GM12878 (cell line): Measurements from ENCODE around the gene SCRN2. TPM values are rescaled to one million over a fixed set of nuclear protein-coding genes. Genes with fewer than 3 reads are reported as not detected.

Experiments
- HDAC6 ChIP-seq: fragments of 200-600 bp; sonication (generic); IDR thresholded peaks from one replicate; pipeline ENCODE4 v1.8.0; 2017; ENCODE audit warnings: antibody characterized with exemption; ENCODE audit not compliant: unreplicated experiment
- NFYB ChIP-seq: IDR thresholded peaks from 2 replicates; pipeline ENCODE4 v1.6.1; 2011; ENCODE audit warnings: low read depth, mild to moderate bottlenecking, low read length, improper control_type of control experiment, moderate library complexity; ENCODE audit not compliant: insufficient read depth
- NRF1 ChIP-seq: conservative IDR thresholded peaks from 2 replicates; pipeline ENCODE4 v1.6.1; 2011; ENCODE audit warnings: mild to moderate bottlenecking, low read depth, low read length, improper control_type of control experiment
- RCOR1 ChIP-seq: conservative IDR thresholded peaks from 2 replicates; pipeline ENCODE4 v1.6.1; 2012; ENCODE audit warnings: low read depth, low read length, improper control_type of control experiment
- SMC3 ChIP-seq: IDR thresholded peaks from 2 replicates; pipeline ENCODE4 v1.6.1; 2011; ENCODE audit warnings: low read length, improper control_type of control experiment, borderline replicate concordance
- polyA plus RNA-seq, 11 experiments: library from polyadenylated mRNA; depleted of rRNA in 4 of 11; unstranded in 6 of 11; stranded (reverse) in 5 of 11; fragments of >200 nt; fragmentation: Nextera tagmentation in 4 of 11; fragmentation: Illumina TruSeq in 1 of 11; extraction: Ambion mirVana in 4 of 11; extraction: Trizol in 1 of 11; gene quantifications; 1 replicate in 1 of 11; 2 replicates in 10 of 11; pipeline versions ENCODE4 v1.2.1 to v1.2.3, GENCODE V29; 2011 to 2016; ENCODE audit warnings: inconsistent platforms in 2 of 11, missing spikeins in 2 of 11, low read depth in 1 of 11
- total RNA-seq, 4 experiments: library from RNA; depleted of rRNA in 3 of 4; stranded (reverse); fragments of >200 nt in 3 of 4; fragmentation: Illumina TruSeq in 1 of 4; extraction: Trizol in 1 of 4; gene quantifications; 2 replicates each; pipeline versions ENCODE4 v1.2.1 to v1.2.3, GENCODE V29; 2013 to 2021
- TF ChIP-seq, protein P1 (sequence below): IDR thresholded peaks from 2 replicates; pipeline ENCODE4 v1.6.1; 2011; ENCODE audit warnings: borderline replicate concordance, low read depth, mild to moderate bottlenecking, moderate library complexity, low read length; ENCODE audit not compliant: insufficient read depth, poor library complexity, severe bottlenecking
- TF ChIP-seq, protein P2 (sequence below): IDR thresholded peaks from 2 replicates; pipeline ENCODE4 v1.6.1; 2012; ENCODE audit warnings: low read depth, low read length, improper control_type of control experiment

Gene SCRN2
- total and polyA plus RNA-seq, 10 of the 15 experiments (the other 5 are each of a cell fraction or from before 2014, with no cell fraction given) = 0.34 to 33.3 (median 20.1) TPM

DNA sequence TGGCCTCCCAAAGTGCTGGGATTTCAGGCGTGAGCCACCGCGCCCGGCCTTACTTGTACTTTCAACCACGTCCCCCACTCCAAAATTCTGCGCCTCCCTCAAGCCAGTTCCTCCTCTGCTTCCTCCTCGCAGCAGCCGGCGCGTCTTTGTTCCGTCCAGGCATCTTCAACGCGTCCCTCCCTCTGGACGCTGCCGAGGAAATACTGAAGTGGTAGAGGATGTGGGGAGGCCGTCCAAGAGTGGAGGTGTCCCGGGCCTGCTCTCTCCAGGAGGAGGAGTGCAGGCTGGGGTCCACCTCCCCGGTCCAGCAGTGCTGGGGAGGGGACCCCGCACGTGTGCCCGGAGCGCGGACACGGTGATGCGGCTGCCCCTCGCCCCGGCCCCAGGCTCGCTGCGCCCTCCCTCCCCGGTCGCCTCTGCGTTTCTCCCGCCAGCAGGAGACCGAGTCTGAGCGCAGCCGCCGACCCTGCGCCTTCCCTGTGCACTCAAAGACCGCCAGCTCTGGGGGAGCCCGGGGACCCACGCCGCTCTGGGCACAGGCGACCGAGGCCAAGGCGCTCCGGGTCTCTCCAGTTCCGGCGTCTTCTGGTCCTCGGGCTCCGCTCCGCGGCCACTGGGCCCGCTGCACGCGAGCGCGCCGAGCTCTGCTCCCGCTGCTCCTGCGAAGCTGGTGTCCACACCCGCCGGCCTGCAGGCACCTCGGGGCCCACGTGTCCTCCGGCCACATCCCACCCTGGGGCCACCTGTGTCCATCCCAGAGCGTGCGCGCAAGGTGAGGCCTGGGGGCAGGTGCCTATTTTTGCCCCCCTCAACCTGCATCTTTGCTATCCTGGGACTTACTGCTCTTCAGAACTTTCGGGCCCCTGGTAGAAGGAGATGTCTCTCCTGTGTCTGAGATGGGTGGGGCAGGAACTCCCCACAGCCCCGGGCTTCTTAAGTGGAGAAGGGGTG, 51.2 kb downstream of the SCRN2 start (continued):
- TF ChIP-seq NFYB (no peak), HDAC6 (peak; percentile 53), NRF1 (no peak), RCOR1 (no peak), SMC3 (peak; percentile 36; the same call in 1 of the 2 replicates)
- TF ChIP-seq, protein P1, sequence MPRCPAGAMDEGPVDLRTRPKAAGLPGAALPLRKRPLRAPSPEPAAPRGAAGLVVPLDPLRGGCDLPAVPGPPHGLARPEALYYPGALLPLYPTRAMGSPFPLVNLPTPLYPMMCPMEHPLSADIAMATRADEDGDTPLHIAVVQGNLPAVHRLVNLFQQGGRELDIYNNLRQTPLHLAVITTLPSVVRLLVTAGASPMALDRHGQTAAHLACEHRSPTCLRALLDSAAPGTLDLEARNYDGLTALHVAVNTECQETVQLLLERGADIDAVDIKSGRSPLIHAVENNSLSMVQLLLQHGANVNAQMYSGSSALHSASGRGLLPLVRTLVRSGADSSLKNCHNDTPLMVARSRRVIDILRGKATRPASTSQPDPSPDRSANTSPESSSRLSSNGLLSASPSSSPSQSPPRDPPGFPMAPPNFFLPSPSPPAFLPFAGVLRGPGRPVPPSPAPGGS = no peak
- TF ChIP-seq, protein P2, sequence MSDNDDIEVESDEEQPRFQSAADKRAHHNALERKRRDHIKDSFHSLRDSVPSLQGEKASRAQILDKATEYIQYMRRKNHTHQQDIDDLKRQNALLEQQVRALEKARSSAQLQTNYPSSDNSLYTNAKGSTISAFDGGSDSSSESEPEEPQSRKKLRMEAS = no peak

Other genes with a start within 250 kb of the SCRN2 start
Only the 7 nearest of the 13 such genes appear.
- gene TBX21, start 108.0 kb downstream of the SCRN2 start, total RNA-seq (2014; rRNA removed) = 7.9 and 8.4 TPM in 2 replicates
- 3.2 and 4.1 TPM in 2 replicates for gene TBX21, start 108.0 kb downstream of the SCRN2 start, total RNA-seq (2014; rRNA removed; fragmentation: Illumina TruSeq; extraction: Trizol)
- 8.3 and 9.5 TPM in 2 replicates for gene TBX21, start 108.0 kb downstream of the SCRN2 start, total RNA-seq (2021)
- 8.6 and 9.6 TPM in 2 replicates for gene TBX21, start 108.0 kb downstream of the SCRN2 start, polyA plus RNA-seq (2011; rRNA removed)
- 4.8 and 6.0 TPM in 2 replicates for gene TBX21, start 108.0 kb downstream of the SCRN2 start, polyA plus RNA-seq (2014; fragmentation: Illumina TruSeq; extraction: Trizol)
- gene TBX21, start 108.0 kb downstream of the SCRN2 start, polyA plus RNA-seq (2014; fragmentation: Nextera tagmentation; extraction: Ambion mirVana) = 1 to 10 TPM in 1 of 2 experiments, under 1 TPM in 1; 0.63 to 1.8 TPM
- gene TBX21, start 108.0 kb downstream of the SCRN2 start, polyA plus RNA-seq (2014; rRNA removed) = 6.0 and 6.3 TPM in 2 replicates
- 1 to 10 TPM; 1.6 to 1.7 TPM for gene TBX21, start 108.0 kb downstream of the SCRN2 start, polyA plus RNA-seq (2016; fragmentation: Nextera tagmentation; extraction: Ambion mirVana)
- gene OSBPL7, start 19.5 kb downstream of the SCRN2 start, total RNA-seq (2014; rRNA removed) = 8.4 and 9.9 TPM in 2 replicates
- gene OSBPL7, start 19.5 kb downstream of the SCRN2 start, total RNA-seq (2014; rRNA removed; fragmentation: Illumina TruSeq; extraction: Trizol) = 4.0 and 5.7 TPM in 2 replicates
- 14.2 and 16.1 TPM in 2 replicates for gene OSBPL7, start 19.5 kb downstream of the SCRN2 start, total RNA-seq (2021)
- 4.7 and 9.9 TPM in 2 replicates for gene OSBPL7, start 19.5 kb downstream of the SCRN2 start, polyA plus RNA-seq (2011; rRNA removed)
- gene OSBPL7, start 19.5 kb downstream of the SCRN2 start, polyA plus RNA-seq (2014; fragmentation: Illumina TruSeq; extraction: Trizol) = 2.4 and 5.3 TPM in 2 replicates
- under 1 TPM; 0.50 to 0.82 TPM for gene OSBPL7, start 19.5 kb downstream of the SCRN2 start, polyA plus RNA-seq (2014; fragmentation: Nextera tagmentation; extraction: Ambion mirVana)
- 14.0 and 18.4 TPM in 2 replicates for gene OSBPL7, start 19.5 kb downstream of the SCRN2 start, polyA plus RNA-seq (2014; rRNA removed)
- gene OSBPL7, start 19.5 kb downstream of the SCRN2 start, polyA plus RNA-seq (2016; fragmentation: Nextera tagmentation; extraction: Ambion mirVana) = 1 to 10 TPM; 6.3 to 7.2 TPM
- gene MRPL10, start 9.7 kb downstream of the SCRN2 start, total RNA-seq (2014; rRNA removed) = 56.6 and 56.9 TPM in 2 replicates
- 32.7 and 35.6 TPM in 2 replicates for gene MRPL10, start 9.7 kb downstream of the SCRN2 start, total RNA-seq (2014; rRNA removed; fragmentation: Illumina TruSeq; extraction: Trizol)
- 44.6 and 44.8 TPM in 2 replicates for gene MRPL10, start 9.7 kb downstream of the SCRN2 start, total RNA-seq (2021)
- gene MRPL10, start 9.7 kb downstream of the SCRN2 start, polyA plus RNA-seq (2011; rRNA removed) = 37.1 and 61.9 TPM in 2 replicates
- 22.4 and 48.3 TPM in 2 replicates for gene MRPL10, start 9.7 kb downstream of the SCRN2 start, polyA plus RNA-seq (2014; fragmentation: Illumina TruSeq; extraction: Trizol)
- gene MRPL10, start 9.7 kb downstream of the SCRN2 start, polyA plus RNA-seq (2014; fragmentation: Nextera tagmentation; extraction: Ambion mirVana) = 10 to 100 TPM; 18.9 to 22.3 TPM
- 46.1 and 50.7 TPM in 2 replicates for gene MRPL10, start 9.7 kb downstream of the SCRN2 start, polyA plus RNA-seq (2014; rRNA removed)
- 10 to 100 TPM; 46.3 to 49.1 TPM for gene MRPL10, start 9.7 kb downstream of the SCRN2 start, polyA plus RNA-seq (2016; fragmentation: Nextera tagmentation; extraction: Ambion mirVana)
- 0.16 and 0.23 TPM in 2 replicates for gene LRRC46, start 9.6 kb downstream of the SCRN2 start, total RNA-seq (2014; rRNA removed)
- 0.22 and 0.37 TPM in 2 replicates for gene LRRC46, start 9.6 kb downstream of the SCRN2 start, total RNA-seq (2014; rRNA removed; fragmentation: Illumina TruSeq; extraction: Trizol)
- 0.38 and 0.53 TPM in 2 replicates for gene LRRC46, start 9.6 kb downstream of the SCRN2 start, total RNA-seq (2021)
- 0.35 and 0.39 TPM in 2 replicates for gene LRRC46, start 9.6 kb downstream of the SCRN2 start, polyA plus RNA-seq (2011; rRNA removed)
- gene LRRC46, start 9.6 kb downstream of the SCRN2 start, polyA plus RNA-seq (2014; fragmentation: Illumina TruSeq; extraction: Trizol) = 1.0 and 2.8 TPM in 2 replicates
- gene LRRC46, start 9.6 kb downstream of the SCRN2 start, polyA plus RNA-seq (2014; fragmentation: Nextera tagmentation; extraction: Ambion mirVana) = under 1 TPM in 1 of 2 experiments, not detected in 1; 0.15 TPM
- gene LRRC46, start 9.6 kb downstream of the SCRN2 start, polyA plus RNA-seq (2014; rRNA removed) = 0.29 and 0.72 TPM in 2 replicates
- 1 to 10 TPM; 1.7 to 1.8 TPM for gene LRRC46, start 9.6 kb downstream of the SCRN2 start, polyA plus RNA-seq (2016; fragmentation: Nextera tagmentation; extraction: Ambion mirVana)
- gene SP6, start 9.9 kb upstream of the SCRN2 start, total RNA-seq (2014; rRNA removed) = not detected in 2 replicates
- gene SP6, start 9.9 kb upstream of the SCRN2 start, total RNA-seq (2014; rRNA removed; fragmentation: Illumina TruSeq; extraction: Trizol) = 0.05 TPM in 1 of 2 replicates, not detected in the other
- gene SP6, start 9.9 kb upstream of the SCRN2 start, total RNA-seq (2021) = 0.05 TPM in 1 of 2 replicates, not detected in the other
- gene SP6, start 9.9 kb upstream of the SCRN2 start, polyA plus RNA-seq (2011; rRNA removed) = 0.03 and 0.05 TPM in 2 replicates
- not detected in 2 replicates for gene SP6, start 9.9 kb upstream of the SCRN2 start, polyA plus RNA-seq (2014; fragmentation: Illumina TruSeq; extraction: Trizol)
- gene SP6, start 9.9 kb upstream of the SCRN2 start, polyA plus RNA-seq (2014; fragmentation: Nextera tagmentation; extraction: Ambion mirVana) = not detected
- 0.06 TPM in 1 of 2 replicates, not detected in the other for gene SP6, start 9.9 kb upstream of the SCRN2 start, polyA plus RNA-seq (2014; rRNA removed)
- gene SP6, start 9.9 kb upstream of the SCRN2 start, polyA plus RNA-seq (2016; fragmentation: Nextera tagmentation; extraction: Ambion mirVana) = under 1 TPM in 1 of 2 experiments, not detected in 1; 0.15 TPM
- 1.8 and 2.1 TPM in 2 replicates for gene SP2, start 55.0 kb upstream of the SCRN2 start, total RNA-seq (2014; rRNA removed)
- 1.6 TPM in 2 replicates for gene SP2, start 55.0 kb upstream of the SCRN2 start, total RNA-seq (2014; rRNA removed; fragmentation: Illumina TruSeq; extraction: Trizol)
- gene SP2, start 55.0 kb upstream of the SCRN2 start, total RNA-seq (2021) = 16.8 and 17.9 TPM in 2 replicates
- gene SP2, start 55.0 kb upstream of the SCRN2 start, polyA plus RNA-seq (2011; rRNA removed) = 1.1 and 2.3 TPM in 2 replicates
- 12.9 and 19.1 TPM in 2 replicates for gene SP2, start 55.0 kb upstream of the SCRN2 start, polyA plus RNA-seq (2014; fragmentation: Illumina TruSeq; extraction: Trizol)
- 1 to 10 TPM; 1.2 to 1.9 TPM for gene SP2, start 55.0 kb upstream of the SCRN2 start, polyA plus RNA-seq (2014; fragmentation: Nextera tagmentation; extraction: Ambion mirVana)
- 7.3 and 10.4 TPM in 2 replicates for gene SP2, start 55.0 kb upstream of the SCRN2 start, polyA plus RNA-seq (2014; rRNA removed)
- 10 to 100 TPM; 17.6 to 18.0 TPM for gene SP2, start 55.0 kb upstream of the SCRN2 start, polyA plus RNA-seq (2016; fragmentation: Nextera tagmentation; extraction: Ambion mirVana)
- gene PNPO, start 100.3 kb upstream of the SCRN2 start, total RNA-seq (2014; rRNA removed) = 43.4 and 45.9 TPM in 2 replicates
- gene PNPO, start 100.3 kb upstream of the SCRN2 start, total RNA-seq (2014; rRNA removed; fragmentation: Illumina TruSeq; extraction: Trizol) = 33.6 and 34.5 TPM in 2 replicates
- gene PNPO, start 100.3 kb upstream of the SCRN2 start, total RNA-seq (2021) = 47.9 and 52.6 TPM in 2 replicates
- 22.1 and 30.1 TPM in 2 replicates for gene PNPO, start 100.3 kb upstream of the SCRN2 start, polyA plus RNA-seq (2011; rRNA removed)
- 40.1 and 41.3 TPM in 2 replicates for gene PNPO, start 100.3 kb upstream of the SCRN2 start, polyA plus RNA-seq (2014; fragmentation: Illumina TruSeq; extraction: Trizol)
- gene PNPO, start 100.3 kb upstream of the SCRN2 start, polyA plus RNA-seq (2014; fragmentation: Nextera tagmentation; extraction: Ambion mirVana) = 10 to 100 TPM; 13.9 to 32.3 TPM
- 32.9 and 34.1 TPM in 2 replicates for gene PNPO, start 100.3 kb upstream of the SCRN2 start, polyA plus RNA-seq (2014; rRNA removed)
- gene PNPO, start 100.3 kb upstream of the SCRN2 start, polyA plus RNA-seq (2016; fragmentation: Nextera tagmentation; extraction: Ambion mirVana) = 10 to 100 TPM; 40.2 to 42.1 TPM